ENCODE data around the gene ENPEP.
"Not testable (repeated sequence)": the region's sequence is repeated elsewhere in the genome, so short reads cannot be mapped to it uniquely, and the experiment has no call there.

- not testable (repeated sequence) for TF ChIP-seq POLR2AphosphoS5 (IDR thresholded peaks at IDR 0.05; ENCODE audit: borderline replicate concordance, low read depth, low read length); EZH2 (IDR thresholded peaks at IDR 0.05); FOXP2 (optimal IDR thresholded peaks at IDR 0.05; ENCODE audit: control extremely low read depth, extremely low read length, insufficient read depth)
Measured at GRCh38 chr4:110439209-110439608, 36.7 kb upstream of the ENPEP start.

Data from SK-N-MC (cell line).